AG09309 (cell line): ENCODE measurements around the gene TMA7.
A peak's percentile ranks its signal among the peaks of the same experiment; 100 is the strongest.

ENCODE experiments used
- DNase-seq: peaks from one replicate; pipeline ENCODE4 v3.0.0-alpha.2; 2010; ENCODE audit warnings: low read depth
- H3K4me3 ChIP-seq: 2 replicates; pipeline ENCODE4 v1.5.1; 2011; ENCODE audit warnings: mild to moderate bottlenecking, low read depth, low read length, moderate library complexity; ENCODE audit not compliant: control insufficient read depth
- TF ChIP-seq, protein P1 (sequence below): IDR thresholded peaks from 2 replicates; pipeline ENCODE4 v1.5.1; 2011; ENCODE audit warnings: mild to moderate bottlenecking, low read depth, low read length, inconsistent platforms; ENCODE audit not compliant: insufficient read depth, control insufficient read depth; ENCODE audit errors: missing control alignments

Gene TMA7

DNA sequence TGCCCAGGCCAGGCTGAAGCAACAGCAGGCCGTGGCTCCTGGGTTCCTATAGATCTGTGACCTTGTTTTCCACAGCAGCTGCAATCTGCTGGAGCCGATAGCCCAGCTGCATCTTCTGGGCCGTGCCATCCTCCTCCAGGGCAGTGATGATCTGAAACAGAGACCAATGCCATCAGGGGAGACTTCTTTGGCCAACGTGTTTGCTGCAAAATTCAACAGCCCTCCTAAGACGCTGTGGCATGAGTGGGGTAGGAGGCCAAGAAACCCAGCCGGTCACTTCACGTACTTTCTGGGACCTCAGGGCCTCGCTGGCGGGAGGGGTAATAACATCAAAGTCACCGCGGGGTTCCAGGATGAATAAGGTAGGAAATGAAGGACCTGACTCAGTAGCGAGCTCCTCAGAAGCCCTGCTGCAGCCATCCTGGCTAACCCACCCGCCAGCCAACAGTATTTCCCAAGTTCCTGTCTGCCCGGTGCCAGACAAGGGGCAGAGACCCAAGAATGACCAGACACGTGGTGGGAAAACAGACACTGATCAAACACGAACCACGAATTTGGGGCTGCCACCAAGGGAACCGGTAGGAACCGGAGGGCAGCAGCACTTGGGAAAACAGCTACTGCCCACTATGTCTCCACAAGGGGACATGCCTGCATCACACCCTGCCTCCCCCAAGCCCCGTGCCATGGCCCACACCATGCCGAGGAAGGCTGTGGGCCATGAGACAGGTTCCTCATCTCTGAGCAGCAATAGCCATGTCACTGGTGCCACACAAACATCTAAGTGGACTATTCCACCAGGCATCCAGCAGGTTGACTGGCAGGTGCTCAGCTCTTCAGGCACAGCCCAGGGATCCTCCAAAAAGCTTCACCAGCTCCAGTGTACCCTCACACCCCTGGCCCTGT lies 35.4 kb upstream of the TMA7 start:
- no peak overlapping the region for H3K4me3 ChIP-seq
- DNase-seq, result no peak
- TF ChIP-seq, protein P1, sequence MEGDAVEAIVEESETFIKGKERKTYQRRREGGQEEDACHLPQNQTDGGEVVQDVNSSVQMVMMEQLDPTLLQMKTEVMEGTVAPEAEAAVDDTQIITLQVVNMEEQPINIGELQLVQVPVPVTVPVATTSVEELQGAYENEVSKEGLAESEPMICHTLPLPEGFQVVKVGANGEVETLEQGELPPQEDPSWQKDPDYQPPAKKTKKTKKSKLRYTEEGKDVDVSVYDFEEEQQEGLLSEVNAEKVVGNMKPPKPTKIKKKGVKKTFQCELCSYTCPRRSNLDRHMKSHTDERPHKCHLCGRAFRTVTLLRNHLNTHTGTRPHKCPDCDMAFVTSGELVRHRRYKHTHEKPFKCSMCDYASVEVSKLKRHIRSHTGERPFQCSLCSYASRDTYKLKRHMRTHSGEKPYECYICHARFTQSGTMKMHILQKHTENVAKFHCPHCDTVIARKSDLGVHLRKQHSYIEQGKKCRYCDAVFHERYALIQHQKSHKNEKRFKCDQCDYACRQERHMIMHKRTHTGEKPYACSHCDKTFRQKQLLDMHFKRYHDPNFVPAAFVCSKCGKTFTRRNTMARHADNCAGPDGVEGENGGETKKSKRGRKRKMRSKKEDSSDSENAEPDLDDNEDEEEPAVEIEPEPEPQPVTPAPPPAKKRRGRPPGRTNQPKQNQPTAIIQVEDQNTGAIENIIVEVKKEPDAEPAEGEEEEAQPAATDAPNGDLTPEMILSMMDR, result no peak

DNA sequence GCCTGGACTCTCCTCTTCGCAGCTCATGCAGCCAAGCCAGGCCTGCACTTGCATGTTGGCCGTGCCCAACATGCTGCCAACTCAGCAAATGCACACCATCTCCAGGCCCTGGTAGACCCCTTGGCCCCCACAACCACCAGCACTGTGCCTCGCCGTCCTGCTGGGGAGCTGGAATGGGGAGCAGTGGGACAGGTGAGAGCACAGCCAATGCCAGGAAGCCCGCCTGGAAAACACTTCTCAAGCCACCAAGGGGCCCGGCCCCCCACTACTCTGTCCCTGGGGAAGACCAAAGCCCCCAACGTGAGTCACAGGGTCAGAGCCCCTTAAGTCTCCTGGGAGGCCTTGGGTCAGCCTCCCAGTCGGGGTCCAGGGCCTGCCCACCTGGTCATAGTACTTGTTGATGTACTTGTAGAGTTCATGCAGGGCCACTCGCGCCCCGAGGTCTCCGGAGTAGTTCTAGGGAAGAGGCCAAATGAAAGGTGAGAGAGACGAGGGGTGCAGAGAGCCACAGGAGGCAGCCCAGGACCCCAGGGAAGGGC lies 34.6 kb upstream of the TMA7 start:
- no peak overlapping the region for H3K4me3 ChIP-seq
- TF ChIP-seq, protein P1, result no peak
- no peak for DNase-seq

DNA sequence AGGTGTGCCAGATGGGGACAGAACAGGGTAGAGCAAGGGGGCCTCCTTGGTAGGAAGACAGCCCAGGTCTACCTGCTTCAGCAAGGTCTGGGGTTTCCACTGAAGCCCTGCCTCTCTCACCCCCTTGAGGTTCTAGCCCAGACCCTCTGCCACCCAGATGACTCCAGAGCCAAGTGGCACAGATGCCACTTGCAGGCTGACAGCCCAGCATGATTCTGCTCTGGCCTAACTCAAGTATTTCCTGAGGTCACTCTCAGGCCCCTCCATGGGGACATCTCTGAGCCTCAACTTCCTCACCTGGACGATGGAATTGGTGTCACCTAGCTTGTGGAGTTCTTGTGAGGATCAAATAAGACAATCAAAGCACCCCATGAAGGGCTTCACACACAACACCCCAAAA lies 34.1 kb upstream of the TMA7 start:
- TF ChIP-seq, protein P1, result no peak
- H3K4me3 ChIP-seq, result no peak overlapping the region
- DNase-seq, result no peak

DNA sequence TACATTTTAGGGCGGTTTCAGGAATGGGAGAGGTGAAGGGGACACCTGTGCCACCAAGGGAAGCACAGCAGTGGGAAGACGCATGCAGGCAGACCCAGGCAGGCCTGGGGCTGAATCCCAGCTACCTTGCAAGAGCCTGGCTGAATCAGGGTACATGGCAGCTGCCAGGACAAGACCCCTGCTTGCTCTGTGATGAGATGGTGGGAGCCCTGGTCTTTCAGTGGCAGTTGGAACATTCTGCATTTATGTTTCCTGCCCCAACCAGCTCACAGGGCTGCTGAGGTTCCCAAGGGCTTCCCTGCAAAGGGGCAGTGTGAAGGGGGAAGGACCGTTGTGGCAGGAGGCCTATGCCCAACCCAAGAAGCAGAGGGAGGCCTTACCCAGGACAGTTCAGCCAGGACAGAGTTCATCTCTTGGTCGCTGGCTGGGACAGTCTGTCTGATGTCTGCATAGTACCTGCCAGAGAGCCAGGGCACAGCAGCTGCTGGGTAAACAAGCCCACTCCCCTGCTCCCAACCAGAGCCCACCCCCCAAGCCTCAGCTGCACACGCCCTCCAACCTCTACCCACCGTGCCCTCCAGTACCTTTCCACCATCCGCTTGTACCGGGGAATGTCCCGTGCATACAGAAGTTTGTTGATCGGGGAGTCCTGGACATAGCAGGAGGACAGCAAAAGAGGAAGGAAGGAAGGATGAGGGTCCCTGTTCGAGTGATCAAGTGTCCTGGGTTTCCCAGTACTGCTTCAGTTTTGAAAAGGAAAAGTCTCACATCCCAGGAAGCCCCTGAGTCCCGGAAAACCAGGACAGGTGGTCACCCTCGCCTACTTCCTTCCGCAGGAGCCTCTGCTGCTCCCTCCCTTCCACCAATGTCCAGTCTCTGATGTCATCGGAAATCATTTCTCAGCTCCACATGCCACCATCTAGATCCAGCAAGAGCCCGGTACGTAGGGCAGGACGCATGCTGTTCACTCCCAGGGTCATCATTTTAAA lies 33.3 kb upstream of the TMA7 start:
- no peak for DNase-seq
- TF ChIP-seq, protein P1, result no peak

DNA sequence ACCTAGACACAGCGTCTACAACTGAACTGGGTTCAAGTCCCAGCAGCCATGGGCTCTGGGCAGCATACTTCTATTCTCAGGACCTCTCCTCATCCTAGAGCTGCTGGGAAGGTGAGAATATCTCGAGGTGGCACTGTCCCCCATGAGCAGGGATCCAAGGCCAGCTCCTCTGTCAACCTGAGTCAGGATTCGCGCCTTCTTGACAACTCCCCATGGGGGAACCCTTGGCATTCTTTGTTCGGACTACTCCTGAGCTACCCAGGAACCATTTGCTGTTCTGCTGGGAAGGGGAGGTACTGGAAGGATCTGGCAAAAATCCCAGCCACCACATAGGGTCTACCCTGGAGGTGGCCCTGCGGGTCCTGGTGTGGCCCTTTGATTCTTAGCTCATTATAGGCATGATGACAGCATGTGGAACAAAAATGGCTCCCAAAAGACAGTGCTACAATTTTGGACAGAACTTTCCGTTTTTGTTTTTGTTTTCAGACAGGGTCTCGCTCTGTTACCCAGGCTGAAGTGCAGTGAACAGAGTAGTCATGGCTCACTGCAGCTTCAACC lies 32.4 kb upstream of the TMA7 start:
- DNase-seq, result no peak
- TF ChIP-seq, protein P1, result no peak
- H3K4me3 ChIP-seq, result no peak overlapping the region

More for the DNA sequence above, 33.3 kb upstream of the TMA7 start:
- no peak overlapping the region for H3K4me3 ChIP-seq

DNA sequence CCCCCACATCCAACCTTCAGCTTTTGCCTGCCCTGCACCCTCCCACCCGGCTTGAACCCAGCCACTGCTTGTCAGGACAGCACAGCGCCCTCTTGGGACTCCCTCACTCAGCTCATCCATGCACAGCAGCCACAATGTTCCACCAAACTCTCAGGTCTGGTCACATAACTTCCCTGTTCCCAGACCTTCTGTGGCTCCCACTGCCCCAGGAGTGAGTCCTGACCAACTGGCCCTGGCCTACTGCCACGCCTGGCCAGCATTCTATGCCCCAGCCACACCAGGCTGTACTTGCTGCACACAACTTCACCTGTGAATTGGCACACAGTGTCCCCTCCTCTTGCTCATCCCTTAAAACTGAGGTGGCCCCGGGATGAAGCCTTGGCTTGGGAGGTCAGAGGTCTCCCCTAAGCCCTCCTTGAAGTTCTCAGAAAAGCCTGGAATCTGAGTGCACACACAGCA lies 31.2 kb upstream of the TMA7 start:
- TF ChIP-seq, protein P1, result peak; percentile 2
- DNase-seq, result no peak
- no peak overlapping the region for H3K4me3 ChIP-seq
